Retinal pigment epithelial cell (primary cell): Measurements from ENCODE around the gene PTGER2.

Experiments used
- DNase-seq: peaks from one replicate; pipeline ENCODE4 v3.0.0-alpha.2; 2010; ENCODE audit warnings: low read depth
- H3K4me3 ChIP-seq: 2 replicates; pipeline ENCODE4 v1.5.1; 2011; ENCODE audit warnings: mild to moderate bottlenecking, low read length, control low read depth, moderate library complexity
- TF ChIP-seq, protein P1 (sequence below): conservative IDR thresholded peaks from 2 replicates; pipeline ENCODE4 v1.5.1; 2011; ENCODE audit warnings: low read depth, low read length, control low read depth, inconsistent platforms

PTGER2 gene

DNA sequence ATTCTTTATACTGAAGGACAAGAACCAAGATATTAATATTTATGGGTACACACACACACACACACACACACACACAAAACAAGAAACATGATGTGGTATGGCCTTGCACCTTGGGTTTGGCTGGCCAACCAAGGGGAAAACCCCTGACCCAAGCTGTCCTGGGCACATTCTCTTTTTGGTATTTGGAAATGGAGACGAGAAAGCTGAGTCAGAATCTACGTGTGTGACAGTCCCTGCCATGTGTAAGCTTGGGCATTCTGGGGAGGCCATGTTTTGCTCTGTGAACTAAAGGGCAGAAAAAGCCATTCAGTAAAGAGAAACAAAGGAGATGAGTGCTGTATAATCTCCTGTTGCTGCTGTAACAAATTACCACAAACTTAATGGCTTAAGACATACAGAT, 35.6 kb downstream of the PTGER2 start:
- TF ChIP-seq, protein P1, sequence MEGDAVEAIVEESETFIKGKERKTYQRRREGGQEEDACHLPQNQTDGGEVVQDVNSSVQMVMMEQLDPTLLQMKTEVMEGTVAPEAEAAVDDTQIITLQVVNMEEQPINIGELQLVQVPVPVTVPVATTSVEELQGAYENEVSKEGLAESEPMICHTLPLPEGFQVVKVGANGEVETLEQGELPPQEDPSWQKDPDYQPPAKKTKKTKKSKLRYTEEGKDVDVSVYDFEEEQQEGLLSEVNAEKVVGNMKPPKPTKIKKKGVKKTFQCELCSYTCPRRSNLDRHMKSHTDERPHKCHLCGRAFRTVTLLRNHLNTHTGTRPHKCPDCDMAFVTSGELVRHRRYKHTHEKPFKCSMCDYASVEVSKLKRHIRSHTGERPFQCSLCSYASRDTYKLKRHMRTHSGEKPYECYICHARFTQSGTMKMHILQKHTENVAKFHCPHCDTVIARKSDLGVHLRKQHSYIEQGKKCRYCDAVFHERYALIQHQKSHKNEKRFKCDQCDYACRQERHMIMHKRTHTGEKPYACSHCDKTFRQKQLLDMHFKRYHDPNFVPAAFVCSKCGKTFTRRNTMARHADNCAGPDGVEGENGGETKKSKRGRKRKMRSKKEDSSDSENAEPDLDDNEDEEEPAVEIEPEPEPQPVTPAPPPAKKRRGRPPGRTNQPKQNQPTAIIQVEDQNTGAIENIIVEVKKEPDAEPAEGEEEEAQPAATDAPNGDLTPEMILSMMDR = no peak
- H3K4me3 ChIP-seq = no peak overlapping the region
- no peak for DNase-seq

DNA sequence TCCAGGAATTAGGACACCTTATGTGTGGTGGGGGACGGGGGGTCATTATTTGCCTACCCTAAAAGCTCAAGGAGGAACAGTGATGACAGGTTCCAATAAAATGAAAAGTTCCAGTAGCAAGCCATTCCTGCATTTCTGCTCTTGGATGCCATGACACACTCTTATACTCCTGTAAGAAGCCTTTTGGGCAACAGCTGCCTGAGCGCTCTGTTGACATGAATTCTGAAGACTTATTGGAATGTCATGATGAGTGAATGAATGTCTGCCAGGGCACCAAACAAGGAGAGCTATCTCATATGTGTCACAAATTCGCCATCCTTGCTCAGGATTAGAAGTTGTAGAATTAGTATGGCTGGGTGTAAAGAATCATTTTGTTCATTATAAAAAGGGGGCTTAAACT, 36.3 kb downstream of the PTGER2 start:
- TF ChIP-seq, protein P1 = no peak
- H3K4me3 ChIP-seq = no peak overlapping the region
- no peak for DNase-seq

DNA sequence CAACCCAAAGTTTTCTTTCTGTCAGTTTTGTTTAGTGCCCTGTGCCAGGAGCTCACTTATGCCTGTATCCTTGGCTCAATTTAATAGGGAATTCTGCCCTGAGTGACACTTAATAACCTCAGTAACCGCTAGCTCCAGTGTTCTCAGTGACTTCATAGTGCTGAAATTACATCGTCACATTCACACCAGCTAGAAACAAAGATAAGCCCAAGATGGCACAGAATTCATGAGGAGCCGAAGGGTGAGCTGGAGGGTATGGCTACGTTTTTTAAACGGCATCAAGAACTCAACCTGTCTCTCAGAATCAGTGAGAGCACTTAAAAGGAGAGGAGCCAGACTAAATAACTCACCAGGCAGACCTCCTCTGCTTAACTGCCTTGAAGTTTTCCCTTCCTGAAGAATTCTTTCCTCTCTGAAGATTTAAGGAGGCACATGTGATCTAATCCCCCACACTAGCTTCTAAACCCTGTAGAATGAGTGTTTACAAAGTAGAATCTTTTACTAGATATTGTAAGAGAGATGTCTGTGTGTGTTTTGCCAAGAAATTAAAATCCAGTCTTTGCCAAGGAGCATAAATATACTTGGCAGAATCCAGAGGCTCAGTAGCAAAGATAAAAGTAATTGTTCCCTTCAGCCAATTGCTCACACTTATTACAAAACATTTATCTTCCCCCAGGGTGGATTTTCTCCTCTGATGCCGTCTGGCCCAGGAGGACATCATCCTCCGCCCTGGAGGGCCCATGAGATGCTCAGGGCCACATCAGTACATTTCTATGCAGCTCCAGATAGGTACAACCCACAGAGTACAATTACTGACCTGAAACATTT, 37.3 kb downstream of the PTGER2 start:
- no peak overlapping the region for H3K4me3 ChIP-seq
- DNase-seq = no peak
- TF ChIP-seq, protein P1 = no peak

DNA sequence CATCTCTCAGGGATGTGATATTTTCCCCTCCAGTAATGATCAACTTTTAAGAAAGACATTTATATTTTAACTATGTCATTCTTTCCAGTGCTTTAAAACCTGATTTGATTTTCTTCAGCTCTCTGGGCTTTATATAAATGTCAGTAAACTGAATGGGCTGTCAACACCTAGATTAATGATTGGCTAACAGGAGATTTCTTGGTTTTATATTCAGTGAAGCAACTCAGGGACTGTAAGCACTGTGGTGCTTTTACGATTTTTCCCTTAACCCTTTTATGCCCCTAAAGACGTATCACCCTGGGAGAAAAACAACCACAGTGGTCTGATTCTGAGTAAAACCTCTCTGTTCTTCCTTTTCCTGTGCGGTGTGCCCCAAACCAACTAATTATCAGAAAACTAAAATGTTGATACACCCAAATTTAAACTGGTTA, 38.0 kb downstream of the PTGER2 start:
- TF ChIP-seq, protein P1 = no peak
- H3K4me3 ChIP-seq = no peak overlapping the region
- DNase-seq = no peak

DNA sequence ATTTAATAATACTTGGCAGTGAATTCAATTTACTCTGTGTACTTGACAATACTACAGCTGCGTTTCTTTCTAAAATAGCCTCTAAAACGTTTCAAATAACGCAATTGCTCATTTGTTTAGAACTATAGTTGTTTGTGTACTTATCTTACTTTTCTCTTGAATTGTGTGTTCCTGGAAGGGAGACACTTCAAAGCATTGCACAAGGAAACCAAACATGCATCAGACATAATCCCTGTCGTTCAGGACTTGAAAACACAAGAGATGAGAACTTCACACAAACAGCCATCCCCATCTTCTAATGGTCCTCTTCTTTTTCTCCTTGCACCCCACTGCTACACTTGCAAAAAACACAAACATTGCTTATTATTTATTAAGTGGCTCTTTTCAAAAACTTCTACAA, 38.5 kb downstream of the PTGER2 start:
- no peak for DNase-seq
- TF ChIP-seq, protein P1 = no peak
- no peak overlapping the region for H3K4me3 ChIP-seq

DNA sequence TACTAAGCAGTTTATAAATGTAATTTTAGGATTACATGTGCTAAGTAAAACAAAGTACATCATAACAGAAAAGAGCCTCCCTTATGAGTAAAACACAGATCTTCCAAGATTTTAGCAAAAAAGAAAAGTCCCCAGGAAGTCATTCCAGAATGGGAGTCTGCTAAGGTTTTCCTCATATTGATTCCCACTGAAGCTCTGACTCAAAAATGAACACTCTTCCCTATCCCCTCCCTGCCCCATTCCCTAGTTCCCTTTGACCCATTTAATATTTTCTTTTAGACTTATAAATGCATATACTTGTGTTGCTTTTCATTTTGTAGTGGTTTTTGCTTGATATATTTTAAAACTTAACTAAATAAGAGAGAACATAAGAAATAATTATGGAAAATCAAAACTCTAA, 40.1 kb downstream of the PTGER2 start:
- DNase-seq = no peak
- TF ChIP-seq, protein P1 = no peak

DNA sequence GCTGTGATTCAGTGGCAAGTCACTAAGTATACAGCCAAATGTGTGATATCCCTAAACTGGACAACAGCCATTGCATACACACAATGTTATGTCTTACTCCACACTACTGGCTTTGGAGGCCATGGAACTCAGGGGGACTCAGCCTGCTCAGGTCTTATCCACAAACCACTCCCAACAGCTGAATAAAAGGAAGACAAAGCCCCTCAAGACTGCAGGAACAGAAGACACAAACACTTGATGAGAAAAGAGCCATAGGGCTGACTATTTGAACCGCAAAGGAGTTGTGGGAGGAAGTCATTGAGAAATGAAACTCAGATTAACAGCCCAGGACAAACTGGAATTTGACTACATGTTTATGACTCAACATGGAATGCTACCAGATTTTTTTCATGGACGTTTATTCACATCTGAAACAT, 40.9 kb downstream of the PTGER2 start:
- TF ChIP-seq, protein P1 = no peak
- no peak overlapping the region for H3K4me3 ChIP-seq
- peak; percentile 85 for DNase-seq

More for the DNA sequence above, 40.1 kb downstream of the PTGER2 start:
- H3K4me3 ChIP-seq = no peak overlapping the region
